ENCODE data around the gene RNF11.

RNF11 gene

GRCh38 chr1:51298322-51298705 is 62.2 kb downstream of the RNF11 start:
- DNase-seq, result no peak

- no peak for DNase-seq
Observed at GRCh38 chr1:51299185-51299885, 63.3 kb downstream of the RNF11 start.

GRCh38 chr1:51299981-51300670 is 64.1 kb downstream of the RNF11 start:
- no peak for DNase-seq

- no peak for DNase-seq
Observed at GRCh38 chr1:51301152-51301843, 65.2 kb downstream of the RNF11 start.

GRCh38 chr1:51301844-51302162 is 65.7 kb downstream of the RNF11 start:
- DNase-seq, result no peak

- DNase-seq, result no peak
Observed at GRCh38 chr1:51302270-51302669, 66.2 kb downstream of the RNF11 start.

- no peak for DNase-seq
Observed at GRCh38 chr1:51302746-51303145, 66.7 kb downstream of the RNF11 start.

GRCh38 chr1:51303315-51303714 is 67.2 kb downstream of the RNF11 start:
- no peak for DNase-seq

- no peak for DNase-seq
Observed at GRCh38 chr1:51303751-51304251, 67.7 kb downstream of the RNF11 start.

- DNase-seq, result no peak
Observed at GRCh38 chr1:51304360-51304759, 68.3 kb downstream of the RNF11 start.

- DNase-seq, result no peak
Observed at GRCh38 chr1:51305371-51305823, 69.3 kb downstream of the RNF11 start.

GRCh38 chr1:51306950-51307349 is 70.9 kb downstream of the RNF11 start:
- DNase-seq, result no peak

GRCh38 chr1:51308636-51309035 is 72.6 kb downstream of the RNF11 start:
- no peak for DNase-seq

- no peak for DNase-seq
Observed at GRCh38 chr1:51309291-51309690, 73.2 kb downstream of the RNF11 start.

- DNase-seq, result no peak
Observed at GRCh38 chr1:51310871-51311613, 75.0 kb downstream of the RNF11 start.

- DNase-seq, result no peak
Observed at GRCh38 chr1:51311826-51312225, 75.8 kb downstream of the RNF11 start.

- no peak for DNase-seq
Observed at GRCh38 chr1:51312718-51313117, 76.6 kb downstream of the RNF11 start.

- no peak for DNase-seq
Observed at GRCh38 chr1:51313268-51313852, 77.3 kb downstream of the RNF11 start.

- DNase-seq, result no peak
Observed at GRCh38 chr1:51313961-51314777, 78.1 kb downstream of the RNF11 start.

GRCh38 chr1:51314974-51315373 is 78.9 kb downstream of the RNF11 start:
- no peak for DNase-seq

GRCh38 chr1:51316113-51316845 is 80.2 kb downstream of the RNF11 start:
- DNase-seq, result no peak

- no peak for DNase-seq
Observed at GRCh38 chr1:51316846-51317120, 80.7 kb downstream of the RNF11 start.
